GM12874 (cell line): Measurements from ENCODE around the gene ACAT2.

Experiments used
- TF ChIP-seq, protein P1 (sequence below): IDR thresholded peaks from 2 replicates; pipeline ENCODE4 v1.5.1; 2011; ENCODE audit warnings: low read depth, mild to moderate bottlenecking, control low read depth, low read length, moderate library complexity; ENCODE audit not compliant: insufficient read depth

The ACAT2 gene

DNA sequence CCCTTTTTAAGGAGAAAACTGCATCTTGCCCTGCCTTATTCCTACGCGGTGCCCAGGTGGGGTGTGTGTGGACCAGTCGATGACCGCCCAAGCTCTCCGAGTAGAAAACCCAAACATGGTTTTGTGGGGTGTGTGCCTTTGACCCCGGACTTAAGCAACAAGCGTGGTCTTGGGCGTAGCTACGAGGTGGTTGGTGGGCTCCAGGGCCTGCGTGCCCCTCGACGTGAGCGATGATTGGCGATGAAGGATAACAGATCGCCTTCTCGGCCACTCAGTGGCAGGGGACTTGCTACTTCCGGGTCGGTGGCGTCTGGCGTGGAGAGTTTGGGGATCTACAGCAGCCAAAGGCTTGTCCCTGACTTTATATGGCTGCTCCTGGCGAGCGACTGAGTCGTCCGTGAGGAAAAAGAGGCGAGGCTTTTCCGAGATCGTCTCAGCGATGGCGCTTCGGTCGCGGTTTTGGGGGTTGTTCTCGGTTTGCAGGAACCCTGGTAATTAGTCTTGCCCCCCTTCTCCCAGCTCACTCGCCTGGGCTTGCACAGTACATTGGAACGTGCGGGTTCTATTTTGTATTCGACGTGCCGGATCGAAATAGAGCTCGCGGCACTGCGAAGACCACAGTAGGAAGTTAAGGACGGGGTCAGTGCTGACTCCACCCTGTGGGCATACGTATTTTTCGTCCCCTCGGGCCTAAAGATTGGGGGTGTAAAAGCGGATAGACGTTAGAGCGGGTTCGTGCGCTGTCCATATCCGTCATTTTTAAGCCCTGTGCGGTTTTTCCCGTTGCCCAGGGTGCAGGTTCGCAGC is 28.5 kb downstream of the ACAT2 start, which contains the start of gene MRPL18:
MRPL18 (plus strand) TSS at position 319 of the 807 bp plus-strand sequence; CDS start at position 440, 121 bp downstream.
- TF ChIP-seq, protein P1, sequence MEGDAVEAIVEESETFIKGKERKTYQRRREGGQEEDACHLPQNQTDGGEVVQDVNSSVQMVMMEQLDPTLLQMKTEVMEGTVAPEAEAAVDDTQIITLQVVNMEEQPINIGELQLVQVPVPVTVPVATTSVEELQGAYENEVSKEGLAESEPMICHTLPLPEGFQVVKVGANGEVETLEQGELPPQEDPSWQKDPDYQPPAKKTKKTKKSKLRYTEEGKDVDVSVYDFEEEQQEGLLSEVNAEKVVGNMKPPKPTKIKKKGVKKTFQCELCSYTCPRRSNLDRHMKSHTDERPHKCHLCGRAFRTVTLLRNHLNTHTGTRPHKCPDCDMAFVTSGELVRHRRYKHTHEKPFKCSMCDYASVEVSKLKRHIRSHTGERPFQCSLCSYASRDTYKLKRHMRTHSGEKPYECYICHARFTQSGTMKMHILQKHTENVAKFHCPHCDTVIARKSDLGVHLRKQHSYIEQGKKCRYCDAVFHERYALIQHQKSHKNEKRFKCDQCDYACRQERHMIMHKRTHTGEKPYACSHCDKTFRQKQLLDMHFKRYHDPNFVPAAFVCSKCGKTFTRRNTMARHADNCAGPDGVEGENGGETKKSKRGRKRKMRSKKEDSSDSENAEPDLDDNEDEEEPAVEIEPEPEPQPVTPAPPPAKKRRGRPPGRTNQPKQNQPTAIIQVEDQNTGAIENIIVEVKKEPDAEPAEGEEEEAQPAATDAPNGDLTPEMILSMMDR = no peak

DNA sequence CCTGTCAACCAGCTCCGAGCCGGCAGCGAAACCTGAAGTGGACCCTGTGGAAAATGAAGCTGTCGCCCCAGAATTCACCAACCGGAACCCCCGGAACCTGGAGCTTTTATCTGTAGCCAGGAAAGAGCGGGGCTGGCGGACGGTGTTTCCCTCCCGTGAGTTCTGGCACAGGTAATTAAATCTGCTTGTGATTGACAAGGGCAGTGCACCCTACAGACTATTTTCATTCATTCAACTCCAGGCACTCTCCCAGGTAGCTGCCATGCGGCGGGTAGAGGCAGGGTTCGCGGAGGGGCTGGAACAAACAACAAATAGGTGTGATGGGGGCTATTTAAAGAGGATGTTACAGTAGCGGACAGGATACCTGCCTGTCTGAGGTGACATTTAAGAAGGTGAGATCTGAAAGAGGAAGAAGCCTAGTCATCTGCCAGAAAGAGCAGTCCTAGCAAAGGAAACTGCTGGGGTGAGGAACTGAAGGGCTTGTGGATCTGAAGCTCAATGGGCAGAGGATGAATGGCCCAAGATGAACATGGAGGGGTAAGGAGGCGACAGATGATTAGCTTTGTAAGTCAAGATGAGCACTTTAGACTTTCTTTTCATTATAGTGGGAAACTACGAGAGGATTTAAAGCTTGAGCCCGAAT is 29.2 kb downstream of the ACAT2 start:
- TF ChIP-seq, protein P1 = no peak

DNA sequence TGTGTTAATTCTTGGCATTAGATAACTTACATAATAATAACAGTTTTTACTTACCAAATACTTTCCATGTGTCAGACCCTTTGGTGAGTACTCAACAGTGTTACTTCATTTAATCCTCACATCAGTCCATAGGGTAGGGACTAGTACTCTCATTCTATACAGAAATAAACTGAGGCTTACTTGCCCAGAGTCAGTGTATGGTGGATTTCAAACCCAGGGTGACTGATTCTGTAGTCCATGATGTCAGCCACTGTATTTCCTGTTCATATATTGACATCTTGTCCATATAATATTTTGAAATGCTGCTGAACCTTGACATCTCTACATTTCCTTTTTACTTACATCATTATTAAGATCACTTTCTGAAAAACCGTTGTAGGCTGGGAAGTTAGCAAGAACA is 35.7 kb downstream of the ACAT2 start:
- TF ChIP-seq, protein P1 = no peak

DNA sequence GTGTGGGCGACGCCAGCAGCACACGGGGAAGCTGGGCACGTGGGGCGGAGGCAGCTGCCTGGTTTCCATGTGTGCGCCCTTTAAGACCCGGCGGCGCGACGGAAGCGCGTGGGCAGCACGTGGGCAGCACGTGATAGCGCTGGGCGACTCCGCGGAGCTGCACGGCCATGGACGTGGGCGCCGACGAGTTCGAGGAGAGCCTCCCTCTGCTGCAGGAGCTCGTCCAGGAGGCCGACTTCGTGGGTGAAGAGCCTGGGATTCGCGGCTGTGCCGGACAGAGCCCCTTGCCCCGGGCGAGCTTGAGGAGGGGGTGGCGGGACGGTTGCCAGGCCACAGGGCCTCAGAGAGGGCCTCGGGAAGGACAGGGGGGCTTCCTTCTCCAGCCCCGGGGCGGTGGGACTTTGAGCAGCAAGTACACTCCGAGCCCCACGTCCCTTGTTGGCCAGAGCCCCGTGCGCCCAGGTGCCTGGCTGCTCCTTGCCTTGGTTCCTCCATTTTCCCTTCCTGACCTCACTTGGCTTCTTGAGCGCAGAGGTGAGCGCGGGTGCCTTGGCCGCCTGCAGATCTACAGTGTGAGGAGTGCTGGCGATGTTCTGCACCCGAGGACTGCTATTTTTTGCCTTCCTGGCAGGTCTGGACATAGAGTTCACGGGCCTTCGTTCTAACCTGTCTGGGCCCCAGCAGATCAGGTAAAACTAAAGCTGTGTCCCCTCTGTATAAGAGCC is 38.5 kb downstream of the ACAT2 start, which contains the start of gene PNLDC1:
PNLDC1 (plus strand) TSS at position 136 of the 725 bp plus-strand sequence; CDS start at position 168, 32 bp downstream.
- TF ChIP-seq, protein P1 = no peak

DNA sequence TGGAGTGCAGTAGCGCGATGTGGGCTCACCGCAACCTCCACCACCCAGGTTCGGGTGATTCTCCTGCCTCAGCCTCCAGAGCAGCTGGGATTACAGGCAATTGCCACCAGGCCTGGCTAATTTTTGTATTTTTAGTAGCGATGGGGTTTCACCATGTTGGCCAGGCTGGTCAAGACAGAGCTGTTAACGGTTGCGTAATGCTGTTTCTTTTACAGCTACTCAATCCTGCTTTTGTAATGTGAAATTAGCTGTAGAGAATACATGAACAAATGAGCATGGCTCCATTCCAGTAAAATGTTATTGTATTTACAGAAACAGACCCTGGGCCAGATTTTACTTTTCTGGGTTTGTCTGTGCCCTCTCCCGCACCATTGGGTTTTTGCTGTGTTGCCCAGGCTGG is 40.1 kb downstream of the ACAT2 start:
- TF ChIP-seq, protein P1 = no peak

DNA sequence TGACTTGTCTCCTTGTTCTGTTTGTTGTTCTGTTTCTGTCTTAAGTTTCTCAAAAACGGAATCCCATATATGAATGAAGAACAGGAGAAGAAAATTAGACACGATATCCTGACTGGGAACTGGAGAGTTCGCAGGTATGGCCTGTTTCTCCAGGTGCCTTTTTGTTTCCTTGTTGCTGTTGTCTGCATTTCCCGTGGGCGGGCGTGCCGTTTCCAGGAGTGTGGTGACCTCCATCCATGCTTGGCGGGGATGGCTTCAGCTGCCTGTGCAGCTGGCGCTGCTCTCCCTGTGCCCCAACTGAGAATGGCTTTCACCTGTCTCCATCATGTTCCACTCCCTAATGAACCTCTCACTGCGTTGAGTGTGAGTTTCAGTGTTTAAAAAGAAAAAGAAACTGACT is 42.7 kb downstream of the ACAT2 start:
- TF ChIP-seq, protein P1 = no peak
